ENCODE data around the gene COX19. TPM values are rescaled to one million over a fixed set of nuclear protein-coding genes. Genes with fewer than 3 reads are reported as not detected.
"Not testable (repeated sequence)": the region's sequence is repeated elsewhere in the genome, so short reads cannot be mapped to it uniquely, and the experiment has no call there.

Gene COX19
- polyA plus RNA-seq, 5 donors, result 12.6 to 17.5 (median 14.7) TPM

GRCh38 chr7:963236-964078 lies 11.9 kb downstream of the COX19 start:
- no peak for DNase-seq

DNA sequence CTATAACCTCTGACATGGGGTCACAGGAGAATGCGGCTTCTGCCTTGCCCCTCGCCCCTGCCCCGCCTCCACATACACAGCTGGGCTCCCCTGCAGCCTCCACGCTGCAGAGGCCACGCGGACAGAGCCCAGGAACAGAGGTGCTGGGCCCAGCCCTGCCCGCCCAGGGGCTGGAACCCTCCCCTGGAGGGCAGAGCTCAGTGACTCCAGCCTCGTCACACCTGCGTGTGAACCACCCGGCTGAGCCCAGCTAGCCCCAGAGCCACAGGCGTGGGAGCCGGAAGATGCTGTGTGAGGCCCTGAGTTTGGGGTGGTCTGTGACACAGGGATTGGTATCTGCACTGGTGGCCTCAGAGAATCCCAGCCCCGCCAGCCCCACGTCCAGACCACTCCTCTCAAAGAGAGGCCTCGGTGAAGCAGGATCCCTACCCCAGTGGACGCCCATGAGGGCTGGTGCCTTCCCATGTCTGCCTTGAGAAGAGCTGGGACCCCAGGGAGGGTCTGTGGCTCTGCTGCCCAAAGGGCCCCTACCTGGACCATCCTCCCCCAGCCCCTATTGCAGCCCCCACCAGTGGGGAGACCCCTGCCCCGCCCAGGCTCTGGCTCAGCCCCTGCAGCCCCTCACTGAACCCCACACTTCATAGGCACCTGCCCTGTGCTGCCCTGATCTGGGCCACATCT lies 12.8 kb downstream of the COX19 start:
- no peak for DNase-seq

DNA sequence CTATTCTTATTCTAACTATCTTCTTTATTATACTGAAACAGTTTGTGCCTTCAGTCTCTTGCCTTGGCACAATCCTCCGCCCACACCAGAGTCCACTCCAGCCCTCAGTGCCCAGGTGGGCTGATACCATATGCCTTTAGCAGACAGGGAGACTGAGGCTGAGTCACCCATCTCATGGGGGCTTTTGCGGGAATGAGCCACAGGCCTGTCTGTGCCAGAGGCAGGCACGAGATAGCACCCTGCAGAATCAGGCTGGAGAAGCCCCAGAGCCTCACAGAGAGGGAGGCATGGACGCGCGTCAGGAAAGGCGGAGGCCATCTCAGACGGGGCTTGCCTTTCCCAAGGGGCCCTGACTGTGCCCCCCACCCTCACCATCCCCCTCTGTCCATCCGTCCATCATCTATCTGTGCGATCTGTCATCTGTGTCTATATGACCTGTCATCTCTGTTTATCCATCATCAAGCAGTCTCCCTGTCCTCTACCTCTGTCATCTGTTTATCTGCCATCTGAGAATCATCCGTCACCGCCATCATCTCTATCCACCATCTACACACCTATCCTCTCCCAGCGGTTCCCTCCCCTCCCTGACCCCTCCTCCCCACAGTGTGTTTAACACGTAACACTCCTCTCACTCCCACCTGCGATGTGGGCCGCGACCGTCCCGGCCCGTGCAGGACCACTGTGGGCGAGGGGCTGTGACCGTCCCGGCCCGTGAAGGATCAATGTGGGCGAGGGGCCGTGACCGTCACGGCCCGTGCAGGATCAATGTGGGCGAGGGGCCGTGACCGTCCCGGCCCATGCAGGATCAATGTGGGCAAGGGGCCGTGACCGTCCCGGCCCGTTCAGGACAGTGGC lies 13.6 kb downstream of the COX19 start:
- DNase-seq, result no peak

- not testable (repeated sequence) for DNase-seq
Measured at GRCh38 chr7:960972-961371, 14.4 kb downstream of the COX19 start.

GRCh38 chr7:960269-960871 lies 15.0 kb downstream of the COX19 start:
- DNase-seq, result no peak

GRCh38 chr7:959740-960139 lies 15.6 kb downstream of the COX19 start:
- not testable (repeated sequence) for DNase-seq

GRCh38 chr7:959271-959670 lies 16.1 kb downstream of the COX19 start:
- no peak for DNase-seq

DNA sequence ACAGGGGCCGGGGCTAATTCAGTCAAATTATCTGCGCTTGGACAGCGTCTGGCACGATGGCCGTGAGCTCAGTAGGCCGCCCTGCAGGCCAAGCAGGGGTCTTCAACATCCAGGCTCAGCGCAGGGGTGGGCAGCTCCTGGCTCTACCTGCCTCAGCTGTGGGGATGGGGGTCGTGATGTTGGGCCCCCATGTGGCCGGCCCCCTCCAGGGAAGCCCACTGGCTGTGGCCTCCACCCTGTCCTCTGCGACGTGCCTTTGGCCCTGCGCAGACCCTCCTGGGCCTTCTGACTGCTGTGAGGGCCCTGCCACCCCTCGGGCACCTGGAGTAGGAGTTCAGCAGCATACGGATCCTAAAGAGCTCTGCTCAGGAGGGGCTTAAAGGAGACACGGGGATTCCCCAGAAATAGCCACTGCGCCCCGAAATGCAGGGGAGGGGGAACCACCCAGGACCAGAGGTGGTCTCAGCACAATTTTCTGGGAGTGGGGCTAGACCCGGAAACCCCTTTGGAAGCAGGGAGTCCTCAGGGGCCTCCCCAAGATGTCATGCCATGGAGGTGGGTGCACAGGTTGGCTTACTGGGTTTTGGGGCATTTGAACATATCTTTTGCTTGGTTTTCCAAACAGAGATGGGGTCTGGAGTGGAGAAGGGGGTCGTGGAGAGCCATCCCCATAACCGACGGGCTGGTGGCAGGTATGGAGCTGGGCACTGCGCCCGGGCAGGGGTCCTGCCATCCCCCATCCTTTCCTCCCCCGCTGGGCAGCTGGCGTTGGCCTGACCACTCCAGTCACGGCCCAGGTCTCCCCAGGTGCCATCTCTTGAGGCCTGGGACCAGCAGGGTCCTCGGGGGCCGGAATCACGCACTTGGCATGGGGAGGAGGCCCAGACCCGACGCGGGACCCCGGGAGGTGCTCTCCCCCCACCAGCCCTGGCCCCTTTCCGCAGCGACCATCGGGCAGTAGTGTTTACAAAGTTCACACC lies 16.8 kb downstream of the COX19 start:
- DNase-seq, result no peak

GRCh38 chr7:957418-958220 lies 17.7 kb downstream of the COX19 start:
- DNase-seq, result no peak

DNA sequence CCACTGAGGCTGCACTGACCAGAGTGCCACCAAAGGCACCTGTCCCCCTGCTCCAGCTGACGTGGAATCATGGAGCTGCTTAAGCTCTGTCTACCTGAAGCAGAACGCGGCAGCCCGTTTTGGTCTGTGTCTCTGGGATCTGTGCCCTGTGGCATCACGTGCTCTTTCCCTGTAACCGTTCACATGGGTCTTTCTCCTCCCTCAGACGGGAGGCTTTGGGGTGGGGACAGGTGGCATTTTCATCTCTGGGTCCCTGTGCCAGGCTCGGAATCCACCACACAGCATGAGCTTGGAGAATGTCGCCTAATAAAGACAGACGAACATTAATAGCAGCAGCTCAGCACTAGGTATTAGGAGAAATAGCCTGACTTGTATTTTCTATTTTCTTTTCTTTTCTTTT lies 19.3 kb downstream of the COX19 start:
- DNase-seq, result no peak

- no peak for DNase-seq
Measured at GRCh38 chr7:954330-955238, 20.8 kb downstream of the COX19 start, which contains the start of gene ADAP1. Gene ADAP1, minus strand, starts transcription at chr7:954680. Its CDS starts 203 bp downstream, at chr7:954477.

DNA sequence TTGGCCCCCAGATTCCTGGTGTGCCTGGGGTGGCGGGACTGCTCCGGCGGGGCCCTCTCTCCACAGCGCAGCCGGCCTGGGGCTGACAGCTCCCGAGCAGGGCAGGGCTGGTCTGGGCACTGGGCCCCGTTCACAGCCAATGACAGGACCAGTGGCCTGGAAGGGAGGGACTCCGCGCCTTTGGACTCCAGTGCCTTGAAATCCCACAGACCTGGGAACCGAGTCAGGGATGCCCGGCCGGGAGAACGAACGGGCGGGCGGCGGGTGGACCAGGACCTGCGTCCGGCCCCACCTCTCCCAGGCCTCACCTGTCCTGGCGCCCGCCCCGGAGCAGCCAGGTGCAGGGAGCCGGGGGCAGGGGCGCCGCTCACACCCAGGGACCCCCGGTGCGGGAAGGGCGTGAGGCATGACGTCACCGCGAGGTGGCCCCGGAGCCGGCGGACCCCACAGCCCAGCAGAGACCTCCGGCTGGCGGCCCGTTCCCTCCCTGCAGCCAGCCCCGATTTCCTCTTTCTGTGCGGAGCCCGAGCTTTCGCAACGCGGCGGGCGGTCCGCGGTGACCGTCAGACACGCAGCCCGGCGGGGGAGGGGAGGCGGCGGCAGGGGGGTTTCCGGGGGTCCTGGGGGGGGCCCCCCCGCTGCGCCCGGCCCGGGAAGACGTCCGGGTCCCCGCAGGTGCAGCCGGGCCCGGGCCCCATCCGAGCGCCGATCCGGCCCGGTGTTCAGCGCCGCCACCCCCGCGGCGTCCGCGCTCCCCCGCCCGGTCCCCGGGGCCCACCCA lies 21.6 kb downstream of the COX19 start:
- no peak for DNase-seq

DNA sequence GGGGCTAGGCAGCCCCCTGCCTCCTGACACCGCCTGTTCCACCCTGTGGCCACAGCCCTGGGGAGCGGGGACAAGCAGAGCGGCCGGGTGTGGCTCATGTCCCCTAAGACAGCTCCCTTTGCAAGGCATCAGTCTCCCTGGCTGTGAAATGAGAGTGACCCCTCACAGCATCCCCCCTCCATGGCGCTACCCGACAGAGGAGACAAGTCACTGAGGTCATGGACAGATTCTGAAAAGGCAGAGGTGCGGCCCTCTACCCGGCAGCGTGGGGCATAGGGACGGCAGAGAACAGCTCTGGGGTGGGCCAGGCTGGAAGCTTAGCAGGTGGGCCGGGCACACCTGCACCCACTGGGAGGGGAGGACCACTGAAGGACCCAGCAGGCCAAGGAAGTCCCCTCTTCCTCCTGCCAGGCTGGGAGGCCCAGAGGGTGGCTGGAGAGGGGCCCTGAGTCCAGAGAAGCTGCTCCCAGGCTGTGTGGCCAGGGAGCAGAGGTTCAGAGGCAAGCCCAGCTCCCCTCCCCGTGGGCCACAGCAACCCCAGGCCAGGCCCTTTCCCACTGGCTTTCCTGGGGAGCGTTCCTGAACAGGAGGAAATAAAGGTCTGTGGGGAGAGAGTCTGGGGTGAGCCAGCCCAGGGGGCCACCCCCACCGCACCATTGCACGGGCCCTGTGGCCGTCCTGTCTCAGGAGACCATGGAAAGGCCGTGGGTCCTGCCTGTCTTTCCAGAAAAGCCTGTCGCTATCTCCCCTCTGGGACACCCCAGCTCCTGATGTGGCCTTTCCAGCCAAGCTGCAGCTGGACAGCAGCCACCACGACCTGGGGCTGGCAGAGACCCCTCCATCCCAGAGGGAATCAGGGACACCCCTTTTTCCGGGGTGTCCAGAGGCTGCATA lies 22.6 kb downstream of the COX19 start:
- no peak for DNase-seq

- DNase-seq, result no peak
Measured at GRCh38 chr7:951881-952547, 23.3 kb downstream of the COX19 start.

DNA sequence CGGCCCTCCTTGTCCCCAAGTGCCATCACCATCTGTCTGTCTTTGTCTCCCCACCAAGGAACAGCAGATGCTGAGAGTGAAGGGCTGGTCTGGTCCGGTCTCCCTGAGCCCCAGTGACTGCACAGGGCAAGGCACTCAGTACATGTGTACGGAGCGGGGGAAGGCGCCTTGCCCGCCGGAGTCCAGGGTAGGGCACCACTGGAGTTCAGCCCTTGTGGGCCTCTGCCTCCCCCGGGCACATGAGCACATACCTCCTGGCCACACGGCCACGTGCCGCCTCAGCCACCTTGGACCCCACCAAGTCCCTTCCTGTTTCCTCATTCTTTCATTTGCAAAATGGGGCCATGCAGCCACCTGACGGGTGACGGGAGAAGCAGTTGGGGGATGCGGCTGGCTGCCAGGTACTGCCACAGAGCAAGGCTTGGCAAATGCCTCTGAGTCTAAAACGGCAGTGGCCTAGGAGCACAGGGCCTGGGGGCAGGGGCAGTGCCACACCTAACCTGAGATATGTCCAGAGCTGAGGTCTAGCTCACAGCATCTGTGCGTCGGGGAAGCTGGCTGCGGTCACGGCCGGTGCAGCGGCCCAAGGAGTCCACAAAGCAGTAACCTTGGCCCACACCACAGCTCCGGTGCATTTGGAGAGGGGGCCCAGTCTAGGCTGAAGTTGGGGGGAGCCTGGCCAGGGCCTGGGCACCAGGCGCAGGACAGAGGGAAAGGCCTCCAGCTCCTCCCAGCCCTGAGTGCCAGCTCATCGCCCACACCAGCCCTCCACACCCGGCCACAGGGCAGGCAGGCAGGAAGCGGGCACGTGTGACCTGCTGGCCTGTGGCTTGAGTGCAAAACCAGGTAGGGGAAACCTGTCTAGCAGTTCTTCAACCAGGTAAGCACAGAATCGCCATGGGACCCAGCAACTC lies 26.1 kb downstream of the COX19 start:
- no peak for DNase-seq
